ENCODE measurements around the gene HOXC6. TPM values are rescaled to one million over a fixed set of nuclear protein-coding genes. Genes with fewer than 3 reads are reported as not detected.

Gene HOXC6
- total and polyA plus RNA-seq, 2 donors (not counting 3 experiments of a cell fraction or from before 2014, with no cell fraction given) = 0.58 to 0.72 TPM

- H3K36me3 ChIP-seq (ENCODE audit: control insufficient read depth in 2 of 2, extremely low read depth in 1 of 2, insufficient read depth in 2 of 2, low read length in 2 of 2) = no peaks in the 10 kb centered on the region
- no TSS peak for BruUV-seq (replicated peaks)
- peaks cover 85 to 99% of the 10 kb centered on the region in 2 experiments for H3K27me3 ChIP-seq (ENCODE audit: control insufficient read depth in 2 of 2, insufficient read depth in 2 of 2, low read length in 2 of 2)
- no peak overlapping the region for H3K27ac ChIP-seq (ENCODE audit: insufficient read depth, low read depth, low read length)
- peak; percentile 54 for FAIRE-seq
- peak overlapping the region in 1 of 3 experiments; percentile 23 for H3K4me3 ChIP-seq (replicated peaks in 1 of 3; ENCODE audit: insufficient read depth in 1 of 3, low read depth in 1 of 3, low read length in 3 of 3)
- no peak for TF ChIP-seq FOS (IDR thresholded peaks at IDR 0.05; ENCODE audit: borderline replicate concordance, insufficient read depth, low read length)
- TF ChIP-seq EZH2 (IDR thresholded peaks at IDR 0.05; ENCODE audit: borderline replicate concordance, low read depth, low read length, severe bottlenecking) = peak; percentile 76
- no peaks in the 10 kb centered on the region for H3K79me2 ChIP-seq (ENCODE audit: control insufficient read depth, insufficient read depth, low read length)
- no peaks in the 10 kb centered on the region for H3K4me1 ChIP-seq (ENCODE audit: control insufficient read depth, extremely low read depth, insufficient read depth, low read length)
- dilution Hi-C loops (cut with MboI; ENCODE audit: extremely low pct_ligation_motif_present, low sequenced_read_pairs) = no loop called here
- H3K4me2 ChIP-seq (ENCODE audit: insufficient read depth, low read length) = peak overlapping the region; percentile 22
- H2AFZ ChIP-seq (ENCODE audit: low read depth, low read length) = peak overlapping the region; percentile 37
- H3K9ac ChIP-seq (replicated peaks; ENCODE audit: extremely low read depth, insufficient read depth, low read length) = no peak overlapping the region
- DNase-seq (ENCODE audit: low read depth, low spot score) = no peak
- intact Hi-C loops (cut with micrococcal nuclease) = no loop called here
- no peaks in the 10 kb centered on the region for H4K20me1 ChIP-seq (replicated peaks; ENCODE audit: control insufficient read depth, extremely low read depth, insufficient read depth, low read length)
- ChIA-PET POLR2A (interaction anchor here (0.6 kb wide), 1 partner anchor 598 kb away, joined by 3 read pairs; no protein-coding TSS in a partner anchor), CTCF (interaction anchor here (0.6 to 3.7 kb wide), 4 partner anchors 10 to 231 kb away, joined by 5 to 17 read pairs (median 8); no protein-coding TSS in a partner anchor)
- no peaks in the 10 kb centered on the region for H3K9me1 ChIP-seq (replicated peaks; ENCODE audit: control insufficient read depth, extremely low read depth, insufficient read depth, low read length)
- H3K9me3 ChIP-seq (replicated peaks; ENCODE audit: control insufficient read depth, insufficient read depth, low read length) = no peaks in the 10 kb centered on the region
These were observed 32.6 kb upstream of the HOXC6 start for GRCh38 chr12:53995378-53996239.

- BruUV-seq (replicated peaks) = no TSS peak
- ChIA-PET POLR2A (interaction anchor here (0.6 kb wide), 1 partner anchor 597 kb away, joined by 3 read pairs; no protein-coding TSS in a partner anchor), CTCF (interaction anchor here (0.6 to 3.7 kb wide), 4 partner anchors 9 to 211 kb away, joined by 3 to 17 read pairs (median 8); no protein-coding TSS in a partner anchor)
- dilution Hi-C loops (cut with MboI; ENCODE audit: extremely low pct_ligation_motif_present, low sequenced_read_pairs) (no loop called here), intact Hi-C loops (cut with micrococcal nuclease) (no loop called here)
- Histone ChIP-seq H3K4me2 (ENCODE audit: insufficient read depth, low read length) (peak overlapping the region; percentile 16), H3K9ac (replicated peaks; ENCODE audit: extremely low read depth, insufficient read depth, low read length) (no peak overlapping the region), H3K9me1 (replicated peaks; ENCODE audit: control insufficient read depth, extremely low read depth, insufficient read depth, low read length) (no peaks in the 10 kb centered on the region), H2AFZ (ENCODE audit: low read depth, low read length) (no peak overlapping the region), H3K79me2 (ENCODE audit: control insufficient read depth, insufficient read depth, low read length) (no peaks in the 10 kb centered on the region), H3K36me3 (ENCODE audit: control insufficient read depth in 2 of 2, extremely low read depth in 1 of 2, insufficient read depth in 2 of 2, low read length in 2 of 2) (no peaks in the 10 kb centered on the region), H3K4me1 (ENCODE audit: control insufficient read depth, extremely low read depth, insufficient read depth, low read length) (no peaks in the 10 kb centered on the region), H3K27me3 (ENCODE audit: control insufficient read depth in 2 of 2, insufficient read depth in 2 of 2, low read length in 2 of 2) (peaks cover 85 to 99% of the 10 kb centered on the region in 2 experiments), H4K20me1 (replicated peaks; ENCODE audit: control insufficient read depth, extremely low read depth, insufficient read depth, low read length) (no peaks in the 10 kb centered on the region), H3K9me3 (replicated peaks; ENCODE audit: control insufficient read depth, insufficient read depth, low read length) (no peaks in the 10 kb centered on the region), H3K27ac (ENCODE audit: insufficient read depth, low read depth, low read length) (no peak overlapping the region), H3K4me3 (replicated peaks in 1 of 3; ENCODE audit: insufficient read depth in 1 of 3, low read depth in 1 of 3, low read length in 3 of 3) (no peak overlapping the region)
- TF ChIP-seq CTCF (IDR thresholded peaks at IDR 0.05; ENCODE audit: extremely low read depth in 1 of 2, insufficient read depth in 1 of 2, low read depth in 1 of 2, low read length in 2 of 2) (no peak), EZH2 (IDR thresholded peaks at IDR 0.05; ENCODE audit: borderline replicate concordance, low read depth, low read length, severe bottlenecking) (no peak), GATA2 (IDR thresholded peaks at IDR 0.05; ENCODE audit: insufficient read depth, insufficient read length, low read depth, low read length) (no peak), MAX (IDR thresholded peaks at IDR 0.05; ENCODE audit: insufficient read depth, insufficient read length) (no peak), POLR2A (IDR thresholded peaks at IDR 0.05; ENCODE audit: low read depth, low read length) (no peak), POLR2AphosphoS5 (IDR thresholded peaks at IDR 0.05; ENCODE audit: insufficient read depth, low read depth, low read length) (no peak), FOS (IDR thresholded peaks at IDR 0.05; ENCODE audit: borderline replicate concordance, insufficient read depth, low read length) (no peak), JUN (IDR thresholded peaks at IDR 0.05; ENCODE audit: borderline replicate concordance, insufficient read depth, insufficient read length, low read depth) (no peak), MYC (IDR thresholded peaks at IDR 0.05; ENCODE audit: low read depth, low read length) (no peak)
- DNase-seq (ENCODE audit: low read depth, low spot score) (no peak), FAIRE-seq (no peak)
These were observed 31.7 kb upstream of the HOXC6 start for GRCh38 chr12:53996240-53997203.
